Cardiac fibroblast (primary cell): ENCODE measurements around the gene SIAE.

ENCODE experiments used
- DNase-seq, 2 donors: peaks; one replicate each; pipeline versions ENCODE4 v3.0.0 to v3.0.0-alpha.2; 2010; ENCODE audit warnings: low read depth in 2 of 2
- H3K4me3 ChIP-seq, 2 donors: replicated peaks in 1 of 2; 1 replicate in 1 of 2; 2 replicates in 1 of 2; pipeline ENCODE4 v1.5.1; 2011; ENCODE audit warnings: low read depth in 2 of 2, low read length in 2 of 2, mild to moderate bottlenecking in 2 of 2, moderate library complexity in 1 of 2
- TF ChIP-seq, protein P1 (sequence below): IDR thresholded peaks from one replicate; pipeline ENCODE4 v1.5.1; 2011; ENCODE audit warnings: low read depth, mild to moderate bottlenecking, low read length, inconsistent platforms

SIAE gene

DNA sequence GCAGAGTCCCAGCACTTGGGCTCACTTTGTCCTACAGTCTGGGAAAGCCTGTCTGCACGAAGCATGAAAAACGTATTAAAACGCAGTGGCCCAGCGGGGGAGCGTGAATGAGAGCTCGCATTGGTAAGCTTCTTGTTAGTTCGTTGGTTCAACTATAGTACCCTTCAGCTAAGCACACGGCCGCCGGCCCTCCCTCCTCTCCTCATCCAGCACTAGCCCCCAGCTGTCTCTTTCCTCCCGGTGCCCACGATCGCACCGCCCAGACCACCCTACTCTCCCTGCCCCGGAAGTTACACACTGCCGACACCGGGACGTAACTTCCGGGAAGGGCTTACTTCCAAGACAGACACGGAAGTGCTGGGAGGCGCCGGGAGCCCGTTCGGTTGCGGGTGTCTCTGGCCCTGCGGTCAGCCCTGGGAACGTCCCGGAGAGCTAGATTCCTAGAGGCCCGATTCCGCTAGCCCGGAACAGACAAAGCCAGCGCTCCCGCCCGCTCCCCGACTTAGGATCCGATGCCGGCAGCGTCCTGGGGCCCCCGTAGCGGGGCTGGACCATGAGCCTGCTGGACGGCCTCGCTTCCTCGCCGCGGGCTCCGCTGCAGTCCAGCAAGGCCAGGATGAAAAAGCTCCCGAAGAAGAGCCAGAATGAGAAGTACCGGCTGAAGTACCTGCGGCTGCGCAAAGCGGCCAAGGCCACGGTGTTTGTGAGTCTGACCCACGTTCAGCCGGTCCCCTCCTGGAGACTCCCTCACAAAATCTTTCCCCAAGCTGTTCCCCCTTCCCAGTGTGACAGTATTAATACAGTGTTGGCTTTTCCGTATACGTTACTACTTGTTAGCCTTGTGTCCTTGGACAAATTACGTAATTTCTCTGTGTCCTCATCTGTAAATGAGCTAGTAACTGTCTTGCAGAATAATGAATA, 50.7 kb downstream of the SIAE start, which contains the start of gene TBRG1:
Gene TBRG1, plus strand, starts transcription at position 334 of the 921 bp plus-strand sequence. Its CDS starts 220 bp downstream, at position 554.
- H3K4me3 ChIP-seq: peak within 1 kb of the TSS; percentile 81 to 87
- DNase-seq: peak; percentile 89 to 93
- TF ChIP-seq, protein P1, sequence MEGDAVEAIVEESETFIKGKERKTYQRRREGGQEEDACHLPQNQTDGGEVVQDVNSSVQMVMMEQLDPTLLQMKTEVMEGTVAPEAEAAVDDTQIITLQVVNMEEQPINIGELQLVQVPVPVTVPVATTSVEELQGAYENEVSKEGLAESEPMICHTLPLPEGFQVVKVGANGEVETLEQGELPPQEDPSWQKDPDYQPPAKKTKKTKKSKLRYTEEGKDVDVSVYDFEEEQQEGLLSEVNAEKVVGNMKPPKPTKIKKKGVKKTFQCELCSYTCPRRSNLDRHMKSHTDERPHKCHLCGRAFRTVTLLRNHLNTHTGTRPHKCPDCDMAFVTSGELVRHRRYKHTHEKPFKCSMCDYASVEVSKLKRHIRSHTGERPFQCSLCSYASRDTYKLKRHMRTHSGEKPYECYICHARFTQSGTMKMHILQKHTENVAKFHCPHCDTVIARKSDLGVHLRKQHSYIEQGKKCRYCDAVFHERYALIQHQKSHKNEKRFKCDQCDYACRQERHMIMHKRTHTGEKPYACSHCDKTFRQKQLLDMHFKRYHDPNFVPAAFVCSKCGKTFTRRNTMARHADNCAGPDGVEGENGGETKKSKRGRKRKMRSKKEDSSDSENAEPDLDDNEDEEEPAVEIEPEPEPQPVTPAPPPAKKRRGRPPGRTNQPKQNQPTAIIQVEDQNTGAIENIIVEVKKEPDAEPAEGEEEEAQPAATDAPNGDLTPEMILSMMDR: no peak

DNA sequence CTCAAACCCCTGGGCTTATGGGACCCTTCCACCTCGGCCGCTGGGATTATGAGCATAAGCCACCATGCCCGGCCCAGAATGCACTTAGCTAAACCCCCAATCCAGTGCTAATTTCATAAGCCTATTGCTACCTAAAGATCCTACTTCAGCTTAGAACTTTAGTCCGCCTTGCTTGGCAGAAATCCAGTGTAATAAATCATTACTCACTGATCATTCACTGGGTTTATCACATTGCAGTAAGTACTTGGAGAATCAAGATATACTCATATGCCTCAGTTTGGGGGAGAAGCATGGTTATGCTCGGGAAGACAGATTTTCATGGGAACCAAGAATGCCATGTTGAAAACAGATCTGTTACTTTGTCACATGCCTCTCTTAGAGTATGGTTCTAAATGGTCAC, 54.7 kb downstream of the SIAE start:
- TF ChIP-seq, protein P1: no peak
- H3K4me3 ChIP-seq: no peak overlapping the region
- DNase-seq: no peak

DNA sequence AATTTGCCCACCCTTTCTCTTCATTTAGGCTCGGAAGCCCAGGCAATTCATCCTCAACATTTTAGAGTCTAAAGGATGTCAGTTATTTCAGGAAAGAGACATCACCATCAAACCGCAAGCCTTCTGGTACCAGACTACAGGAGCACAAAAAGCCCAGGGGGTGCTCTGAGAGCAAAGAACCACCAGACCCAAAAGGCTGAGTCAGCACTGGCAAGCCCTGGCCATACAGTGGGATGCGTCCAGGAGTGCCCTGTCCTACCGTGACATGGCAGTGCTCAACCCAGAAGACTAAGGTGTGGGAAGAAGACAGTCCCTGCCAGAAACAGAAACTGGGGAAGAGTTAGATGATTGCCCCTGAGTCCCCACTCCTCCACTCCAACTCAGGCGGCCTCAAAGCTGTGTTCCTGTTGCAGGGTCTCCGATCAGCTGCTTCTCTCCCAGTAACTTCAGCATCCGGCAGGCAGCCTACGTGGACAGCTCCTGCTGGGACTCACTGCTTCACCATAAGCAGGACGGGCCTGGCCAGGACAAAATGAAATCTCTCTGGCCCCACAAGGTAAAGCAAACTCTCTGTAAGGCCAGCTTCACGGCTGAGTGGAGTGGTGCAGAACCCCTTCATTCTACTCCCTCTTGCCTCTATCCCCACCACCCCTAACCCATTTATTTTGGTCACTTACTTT, 60.8 kb downstream of the SIAE start:
- TF ChIP-seq, protein P1: no peak
- no peak overlapping the region for H3K4me3 ChIP-seq
- DNase-seq: peak in 1 of 2 donors; percentile 15

DNA sequence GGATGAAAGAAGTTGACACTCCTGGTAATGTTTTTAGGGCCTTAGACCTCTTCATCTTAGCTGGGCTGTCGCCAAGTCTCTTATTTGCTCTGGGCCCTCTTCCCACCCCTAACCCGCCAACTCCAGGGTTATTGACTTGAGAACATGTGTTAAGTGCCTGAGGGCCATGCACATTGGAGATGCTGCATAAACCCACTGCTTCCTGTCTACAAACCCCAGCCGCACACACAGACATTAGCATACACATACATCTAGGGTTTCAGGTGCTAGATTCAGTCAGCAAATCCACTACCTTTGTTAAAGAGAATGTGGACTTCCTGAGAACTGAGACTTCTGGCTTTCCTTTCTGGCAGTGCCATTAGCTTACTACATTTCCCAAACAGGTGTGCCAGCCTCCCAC, 61.5 kb downstream of the SIAE start:
- no peak for DNase-seq
- TF ChIP-seq, protein P1: no peak
- H3K4me3 ChIP-seq: no peak overlapping the region

DNA sequence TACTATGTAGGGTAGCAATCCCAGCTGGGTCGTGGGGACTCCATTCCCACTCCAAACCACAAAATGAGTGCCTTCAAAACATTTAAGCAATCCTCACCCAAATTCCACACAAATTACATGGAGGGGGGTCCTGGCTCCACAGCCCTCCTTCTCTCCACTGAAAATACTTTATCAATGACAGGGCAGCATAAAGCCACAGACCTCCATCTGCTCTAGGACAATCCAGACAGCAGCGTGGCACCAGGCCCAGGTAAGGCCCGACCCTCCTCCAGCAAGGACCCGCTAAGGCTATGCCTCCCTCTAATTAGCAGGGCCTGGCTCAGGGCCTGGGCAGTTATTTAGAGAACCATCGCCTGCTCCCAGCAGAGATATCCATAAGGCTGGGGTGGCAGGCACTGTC, 62.5 kb downstream of the SIAE start, which contains the start of gene PANX3:
Gene PANX3, plus strand, starts transcription at position 365 of the 400 bp plus-strand sequence. CDS start 129 bp downstream, outside the sequence.
- TF ChIP-seq, protein P1: no peak
- DNase-seq: no peak
- H3K4me3 ChIP-seq: no peak within 1 kb of the TSS

DNA sequence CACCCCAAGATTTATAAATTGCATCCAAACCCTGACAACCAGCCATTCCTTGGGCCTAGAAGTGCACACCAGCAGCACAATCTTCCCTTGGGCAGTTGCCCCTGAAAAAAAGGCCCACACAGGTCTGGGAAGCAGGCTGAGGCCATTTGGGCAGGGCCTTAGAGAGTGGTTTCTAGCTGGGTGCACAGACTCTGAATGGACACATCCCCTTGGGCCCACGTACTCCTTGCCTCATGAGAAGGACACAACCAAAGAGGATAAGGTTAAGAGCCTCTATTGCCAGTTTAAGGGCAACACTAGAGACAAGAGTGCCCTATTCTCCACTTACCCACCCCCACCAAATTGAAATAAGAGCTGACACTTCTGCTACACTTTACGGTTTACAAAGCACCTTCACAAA, 63.2 kb downstream of the SIAE start:
- H3K4me3 ChIP-seq: no peak overlapping the region
- TF ChIP-seq, protein P1: no peak
- DNase-seq: no peak
